Measurements from ENCODE around the gene RALGPS1. TPM values are rescaled to one million over a fixed set of nuclear protein-coding genes. Genes with fewer than 3 reads are reported as not detected.
A peak's percentile ranks its signal among the peaks of the same experiment; 100 is the strongest.

Gene RALGPS1
- total RNA-seq, 1 experiment from 2014 or later, result 18.6 TPM

GRCh38 chr9:127143920-127144465, 229.4 kb downstream of the RALGPS1 start:
- H3K23me2 ChIP-seq (ENCODE audit: insufficient read length, low read depth, low read length, poor library complexity, severe bottlenecking), result no peaks in the 10 kb centered on the region
- TF ChIP-seq CTCF (conservative IDR thresholded peaks at IDR 0.05), result no peak
- no peak for DNase-seq
- no peak overlapping the region for H2AK5ac ChIP-seq (ENCODE audit: insufficient read length, low read length)
- H3T11ph ChIP-seq (ENCODE audit: low read length), result no peak overlapping the region
- no peaks in the 10 kb centered on the region for H3K79me2 ChIP-seq (ENCODE audit: insufficient read depth, low read length)
- no peak overlapping the region for H3K14ac ChIP-seq (ENCODE audit: insufficient read depth, low read length)
- no peak overlapping the region for H2BK12ac ChIP-seq (ENCODE audit: insufficient read length, low read depth, low read length)
- H4K91ac ChIP-seq (ENCODE audit: insufficient read length, low read depth, low read length), result no peak overlapping the region
- no peaks in the 10 kb centered on the region for H4K20me1 ChIP-seq (ENCODE audit: control insufficient read depth, insufficient read depth, insufficient read length)
- Mint-ChIP-seq H3K9me3 (no peaks in the 10 kb centered on the region), H3K27ac (peak overlapping the region in 1 of 3 experiments; percentile 62; a peak in 1 of 7 replicates), H3K36me3 (ENCODE audit: insufficient read depth in 1 of 3, low read depth in 3 of 3) (no peaks in the 10 kb centered on the region; a peak in 1 of 7 replicates), H3K4me3 (no peak overlapping the region), H3K27me3 (ENCODE audit: low read depth) (no peaks in the 10 kb centered on the region; the same call in 1 of the 2 replicates), H3K4me1 (peaks cover 15 to 21% of the 10 kb centered on the region in 2 experiments)
- H3K9ac ChIP-seq (ENCODE audit: extremely low read depth, insufficient read length, low read length), result no peak overlapping the region
- no peak overlapping the region for H2AFZ ChIP-seq (ENCODE audit: low read length)
- no peaks in the 10 kb centered on the region for H3K9me3 ChIP-seq (ENCODE audit: control insufficient read depth, low read depth, low read length)
- no peak overlapping the region for H3K23ac ChIP-seq (ENCODE audit: insufficient read length, low read depth, low read length)
- WGBS (ENCODE audit: extremely low coverage, insufficient read length, low lambda C conversion rate), result no CpG with 5 or more reads among the region's 8 CpGs
- H3K4ac ChIP-seq (ENCODE audit: low read depth, low read length), result no peak overlapping the region
- H3K27me3 ChIP-seq (ENCODE audit: insufficient read depth, low read length), result no peaks in the 10 kb centered on the region
- H2BK5ac ChIP-seq (ENCODE audit: insufficient read length, low read length), result no peak overlapping the region
- no peak overlapping the region for H2BK15ac ChIP-seq (ENCODE audit: low read depth, low read length)
- H3K56ac ChIP-seq (ENCODE audit: insufficient read length, low read depth, low read length), result no peak overlapping the region
- H2BK20ac ChIP-seq (ENCODE audit: low read depth, low read length, poor library complexity, severe bottlenecking), result no peak overlapping the region
- H3K18ac ChIP-seq (ENCODE audit: insufficient read length, low read depth, low read length), result no peak overlapping the region
- no peak overlapping the region for H2BK120ac ChIP-seq (ENCODE audit: low read depth, low read length, poor library complexity, severe bottlenecking)
- H3K4me1 ChIP-seq (ENCODE audit: insufficient read depth, low read length), result peaks cover 2% of the 10 kb centered on the region; the same call in 1 of the 2 replicates
- no peaks in the 10 kb centered on the region for H3K79me1 ChIP-seq (ENCODE audit: insufficient read depth, low read depth, low read length, poor library complexity, severe bottlenecking)
- no peak overlapping the region for H3K4me2 ChIP-seq (ENCODE audit: insufficient read depth, insufficient read length, low read length)
- no peak overlapping the region for H4K8ac ChIP-seq (replicated peaks; ENCODE audit: insufficient read length, low read depth, low read length)
- no peak overlapping the region for H4K5ac ChIP-seq (ENCODE audit: insufficient read length, low read depth, low read length)
- no peak overlapping the region for H3K27ac ChIP-seq (ENCODE audit: insufficient read length, low read depth, low read length)

All from H9 (cell line).